ENCODE results near the gene FEM1A. TPM values are rescaled to one million over a fixed set of nuclear protein-coding genes. Genes with fewer than 3 reads are reported as not detected.
A peak's percentile ranks its signal among the peaks of the same experiment; 100 is the strongest.

The FEM1A gene
- total and polyA plus RNA-seq, 2 of the 13 experiments (the other 11 are each of a cell fraction or from before 2014, with no cell fraction given), result 3.2 to 10.8 TPM

- TF ChIP-seq MTA1 (CRISPR knock-in tag; IDR thresholded peaks at IDR 0.05; ENCODE audit: borderline replicate concordance) (peak; percentile 82; the same call in 1 of the 2 replicates), HNRNPH1 (optimal IDR thresholded peaks at IDR 0.05; ENCODE audit: low read depth, low read length) (no peak), ZNF280B (CRISPR knock-in tag; IDR thresholded peaks at IDR 0.05; ENCODE audit: borderline replicate concordance) (peak; percentile 100), ZNF253 (CRISPR knock-in tag; IDR thresholded peaks at IDR 0.05; ENCODE audit: borderline replicate concordance) (peak; percentile 100), MZF1 (CRISPR knock-in tag; IDR thresholded peaks at IDR 0.05; ENCODE audit: borderline replicate concordance) (peak; percentile 100), HNF4G (IDR thresholded peaks at IDR 0.05; ENCODE audit: borderline replicate concordance, low read depth, low read length) (peak; percentile 83), HNF4G (CRISPR knock-in tag; IDR thresholded peaks at IDR 0.05; ENCODE audit: borderline replicate concordance, low read depth) (peak; percentile 99), ZNF44 (CRISPR knock-in tag; IDR thresholded peaks at IDR 0.05) (peak; percentile 100), ZNF589 (CRISPR knock-in tag; conservative IDR thresholded peaks at IDR 0.05) (peak; percentile 100), POLR2A (IDR thresholded peaks at IDR 0.05; ENCODE audit: insufficient read depth in 1 of 2, low read depth in 2 of 2, low read length in 2 of 2) (no peak), ZNF354B (CRISPR knock-in tag; IDR thresholded peaks at IDR 0.05) (peak; percentile 100), RAD51 (IDR thresholded peaks at IDR 0.05; ENCODE audit: borderline replicate concordance) (no peak), MLLT10 (CRISPR knock-in tag; IDR thresholded peaks at IDR 0.05) (peak; percentile 99), RAD21 (CRISPR knock-in tag; IDR thresholded peaks at IDR 0.05) (peak; percentile 86), MAX (IDR thresholded peaks at IDR 0.05) (peak; percentile 56), ZNF710 (CRISPR knock-in tag; IDR thresholded peaks at IDR 0.05; ENCODE audit: borderline replicate concordance) (peak; percentile 99), MAZ (IDR thresholded peaks at IDR 0.05; ENCODE audit: borderline replicate concordance, low read depth, low read length) (no peak), MAZ (CRISPR knock-in tag; IDR thresholded peaks at IDR 0.05; ENCODE audit: low read depth) (peak; percentile 100), ZNF225 (CRISPR knock-in tag; IDR thresholded peaks at IDR 0.05) (peak; percentile 100), ZNF18 (CRISPR knock-in tag; IDR thresholded peaks at IDR 0.05; ENCODE audit: insufficient replicate concordance) (peak; percentile 100), PCBP2 (optimal IDR thresholded peaks at IDR 0.05; ENCODE audit: low read depth, low read length, poor library complexity, severe bottlenecking) (no peak), RXRA (CRISPR knock-in tag; IDR thresholded peaks at IDR 0.05) (peak; percentile 97), CSRNP2 (CRISPR knock-in tag; conservative IDR thresholded peaks at IDR 0.05; ENCODE audit: low read depth) (peak; percentile 100)
These were observed 22.4 kb upstream of the FEM1A start (continued) for GRCh38 chr19:4768934-4769777.
